ENCODE results near the gene GPC5. TPM values are rescaled to one million over a fixed set of nuclear protein-coding genes. Genes with fewer than 3 reads are reported as not detected.

The GPC5 gene
- total and polyA plus RNA-seq, 4 donors, result 0.51 to 22.4 (median 2.0) TPM

DNA sequence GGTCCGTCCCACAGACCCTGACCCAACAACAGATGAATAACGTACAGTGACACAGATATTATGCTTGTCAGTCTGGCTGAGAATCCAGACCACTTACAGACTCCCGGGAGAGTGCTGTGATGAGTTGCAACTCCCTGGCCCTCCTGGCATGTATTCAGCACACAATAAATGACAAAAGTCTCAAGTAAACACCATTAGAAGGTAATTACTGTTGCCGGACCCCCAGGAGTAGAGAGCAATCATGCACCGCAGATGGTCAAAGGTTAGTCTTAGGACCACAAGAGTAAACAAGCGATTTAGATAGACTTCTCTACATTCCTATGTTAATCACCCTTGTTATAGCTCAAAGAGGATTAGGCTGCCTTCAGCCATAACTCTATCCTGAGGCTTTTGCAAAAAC lies 1101.8 kb downstream of the GPC5 start:
- no peak for DNase-seq (ENCODE audit: low spot score)
- Histone ChIP-seq H3K27me3 (ENCODE audit: control insufficient read depth in 4 of 4, insufficient read depth in 4 of 4, low read length in 3 of 4) (no peaks in the 10 kb centered on the region), H3K4me1 (ENCODE audit: control insufficient read depth in 4 of 4, insufficient read depth in 4 of 4, low read length in 3 of 4) (no peaks in the 10 kb centered on the region), H3K4me3 (ENCODE audit: low read depth in 1 of 3, low read length in 3 of 3) (no peak overlapping the region), H3K27ac (ENCODE audit: low read depth in 1 of 2, low read length in 2 of 2) (no peak overlapping the region), H3K36me3 (ENCODE audit: control insufficient read depth in 4 of 4, insufficient read depth in 3 of 4, low read depth in 1 of 4, low read length in 3 of 4) (no peaks in the 10 kb centered on the region), H3K9ac (ENCODE audit: low read depth in 1 of 2, low read length in 2 of 2) (no peak overlapping the region), H3K9me3 (ENCODE audit: control insufficient read depth in 4 of 4, low read length in 3 of 4) (no peaks in the 10 kb centered on the region)
- TF ChIP-seq TAF1 (conservative IDR thresholded peaks at IDR 0.05) (no peak), HNF4G (IDR thresholded peaks at IDR 0.05) (no peak), RXRA (IDR thresholded peaks at IDR 0.05) (no peak), RAD21 (IDR thresholded peaks at IDR 0.05) (no peak)
- TF ChIP-seq, protein P1, sequence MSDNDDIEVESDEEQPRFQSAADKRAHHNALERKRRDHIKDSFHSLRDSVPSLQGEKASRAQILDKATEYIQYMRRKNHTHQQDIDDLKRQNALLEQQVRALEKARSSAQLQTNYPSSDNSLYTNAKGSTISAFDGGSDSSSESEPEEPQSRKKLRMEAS (IDR thresholded peaks at IDR 0.05), result no peak
- TF ChIP-seq, protein P2, sequence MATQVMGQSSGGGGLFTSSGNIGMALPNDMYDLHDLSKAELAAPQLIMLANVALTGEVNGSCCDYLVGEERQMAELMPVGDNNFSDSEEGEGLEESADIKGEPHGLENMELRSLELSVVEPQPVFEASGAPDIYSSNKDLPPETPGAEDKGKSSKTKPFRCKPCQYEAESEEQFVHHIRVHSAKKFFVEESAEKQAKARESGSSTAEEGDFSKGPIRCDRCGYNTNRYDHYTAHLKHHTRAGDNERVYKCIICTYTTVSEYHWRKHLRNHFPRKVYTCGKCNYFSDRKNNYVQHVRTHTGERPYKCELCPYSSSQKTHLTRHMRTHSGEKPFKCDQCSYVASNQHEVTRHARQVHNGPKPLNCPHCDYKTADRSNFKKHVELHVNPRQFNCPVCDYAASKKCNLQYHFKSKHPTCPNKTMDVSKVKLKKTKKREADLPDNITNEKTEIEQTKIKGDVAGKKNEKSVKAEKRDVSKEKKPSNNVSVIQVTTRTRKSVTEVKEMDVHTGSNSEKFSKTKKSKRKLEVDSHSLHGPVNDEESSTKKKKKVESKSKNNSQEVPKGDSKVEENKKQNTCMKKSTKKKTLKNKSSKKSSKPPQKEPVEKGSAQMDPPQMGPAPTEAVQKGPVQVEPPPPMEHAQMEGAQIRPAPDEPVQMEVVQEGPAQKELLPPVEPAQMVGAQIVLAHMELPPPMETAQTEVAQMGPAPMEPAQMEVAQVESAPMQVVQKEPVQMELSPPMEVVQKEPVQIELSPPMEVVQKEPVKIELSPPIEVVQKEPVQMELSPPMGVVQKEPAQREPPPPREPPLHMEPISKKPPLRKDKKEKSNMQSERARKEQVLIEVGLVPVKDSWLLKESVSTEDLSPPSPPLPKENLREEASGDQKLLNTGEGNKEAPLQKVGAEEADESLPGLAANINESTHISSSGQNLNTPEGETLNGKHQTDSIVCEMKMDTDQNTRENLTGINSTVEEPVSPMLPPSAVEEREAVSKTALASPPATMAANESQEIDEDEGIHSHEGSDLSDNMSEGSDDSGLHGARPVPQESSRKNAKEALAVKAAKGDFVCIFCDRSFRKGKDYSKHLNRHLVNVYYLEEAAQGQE (IDR thresholded peaks at IDR 0.05), result no peak
- TF ChIP-seq, protein P3, sequence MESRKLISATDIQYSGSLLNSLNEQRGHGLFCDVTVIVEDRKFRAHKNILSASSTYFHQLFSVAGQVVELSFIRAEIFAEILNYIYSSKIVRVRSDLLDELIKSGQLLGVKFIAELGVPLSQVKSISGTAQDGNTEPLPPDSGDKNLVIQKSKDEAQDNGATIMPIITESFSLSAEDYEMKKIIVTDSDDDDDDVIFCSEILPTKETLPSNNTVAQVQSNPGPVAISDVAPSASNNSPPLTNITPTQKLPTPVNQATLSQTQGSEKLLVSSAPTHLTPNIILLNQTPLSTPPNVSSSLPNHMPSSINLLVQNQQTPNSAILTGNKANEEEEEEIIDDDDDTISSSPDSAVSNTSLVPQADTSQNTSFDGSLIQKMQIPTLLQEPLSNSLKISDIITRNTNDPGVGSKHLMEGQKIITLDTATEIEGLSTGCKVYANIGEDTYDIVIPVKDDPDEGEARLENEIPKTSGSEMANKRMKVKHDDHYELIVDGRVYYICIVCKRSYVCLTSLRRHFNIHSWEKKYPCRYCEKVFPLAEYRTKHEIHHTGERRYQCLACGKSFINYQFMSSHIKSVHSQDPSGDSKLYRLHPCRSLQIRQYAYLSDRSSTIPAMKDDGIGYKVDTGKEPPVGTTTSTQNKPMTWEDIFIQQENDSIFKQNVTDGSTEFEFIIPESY (IDR thresholded peaks at IDR 0.05), result no peak
- WGBS, result 58% methylated on average over 6 of the region's 6 CpGs

DNA sequence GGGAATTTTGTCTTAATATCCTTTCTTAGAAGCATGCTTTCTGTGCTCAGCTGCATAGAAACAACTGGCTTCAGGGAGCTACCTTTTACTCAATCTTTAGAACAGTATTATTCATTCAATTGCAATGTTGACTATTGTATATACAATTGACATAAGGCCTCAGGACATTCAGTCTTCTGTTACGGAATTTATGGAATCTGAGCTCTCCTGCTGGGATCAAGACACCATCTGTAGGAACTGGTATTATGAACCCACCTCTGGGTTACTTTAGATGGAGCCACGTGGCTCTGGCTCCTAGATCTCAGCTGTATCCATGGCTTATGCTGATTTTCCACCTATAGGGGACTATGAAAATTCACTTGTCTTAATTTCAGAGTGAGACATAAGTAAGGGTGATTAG lies 1112.0 kb downstream of the GPC5 start:
- no peak overlapping the region for H3K4me3 ChIP-seq (ENCODE audit: low read depth in 1 of 3, low read length in 3 of 3)
- no peak overlapping the region for H3K9ac ChIP-seq (ENCODE audit: low read depth in 1 of 2, low read length in 2 of 2)
- no peak for TF ChIP-seq HNF4A (conservative IDR thresholded peaks at IDR 0.05)
- TF ChIP-seq, protein P2 (IDR thresholded peaks at IDR 0.05), result no peak
- no peak for TF ChIP-seq RAD21 (IDR thresholded peaks at IDR 0.05)
- TF ChIP-seq, protein P1 (IDR thresholded peaks at IDR 0.05), result no peak
- TF ChIP-seq, protein P4, sequence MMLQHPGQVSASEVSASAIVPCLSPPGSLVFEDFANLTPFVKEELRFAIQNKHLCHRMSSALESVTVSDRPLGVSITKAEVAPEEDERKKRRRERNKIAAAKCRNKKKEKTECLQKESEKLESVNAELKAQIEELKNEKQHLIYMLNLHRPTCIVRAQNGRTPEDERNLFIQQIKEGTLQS (IDR thresholded peaks at IDR 0.05), result no peak
- TF ChIP-seq, protein P3 (IDR thresholded peaks at IDR 0.05), result no peak
- no peak for TF ChIP-seq YY1 (IDR thresholded peaks at IDR 0.05)
- no peak for TF ChIP-seq SP1 (IDR thresholded peaks at IDR 0.05)
- TF ChIP-seq HNF4G (IDR thresholded peaks at IDR 0.05), result no peak
- TF ChIP-seq RXRA (IDR thresholded peaks at IDR 0.05), result no peak
- TF ChIP-seq, protein P5, sequence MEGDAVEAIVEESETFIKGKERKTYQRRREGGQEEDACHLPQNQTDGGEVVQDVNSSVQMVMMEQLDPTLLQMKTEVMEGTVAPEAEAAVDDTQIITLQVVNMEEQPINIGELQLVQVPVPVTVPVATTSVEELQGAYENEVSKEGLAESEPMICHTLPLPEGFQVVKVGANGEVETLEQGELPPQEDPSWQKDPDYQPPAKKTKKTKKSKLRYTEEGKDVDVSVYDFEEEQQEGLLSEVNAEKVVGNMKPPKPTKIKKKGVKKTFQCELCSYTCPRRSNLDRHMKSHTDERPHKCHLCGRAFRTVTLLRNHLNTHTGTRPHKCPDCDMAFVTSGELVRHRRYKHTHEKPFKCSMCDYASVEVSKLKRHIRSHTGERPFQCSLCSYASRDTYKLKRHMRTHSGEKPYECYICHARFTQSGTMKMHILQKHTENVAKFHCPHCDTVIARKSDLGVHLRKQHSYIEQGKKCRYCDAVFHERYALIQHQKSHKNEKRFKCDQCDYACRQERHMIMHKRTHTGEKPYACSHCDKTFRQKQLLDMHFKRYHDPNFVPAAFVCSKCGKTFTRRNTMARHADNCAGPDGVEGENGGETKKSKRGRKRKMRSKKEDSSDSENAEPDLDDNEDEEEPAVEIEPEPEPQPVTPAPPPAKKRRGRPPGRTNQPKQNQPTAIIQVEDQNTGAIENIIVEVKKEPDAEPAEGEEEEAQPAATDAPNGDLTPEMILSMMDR (IDR thresholded peaks at IDR 0.05; ENCODE audit: low read depth, low read length, missing input control), result no peak
- no peak for TF ChIP-seq NR2F2 (IDR thresholded peaks at IDR 0.05)
- TF ChIP-seq JUND (IDR thresholded peaks at IDR 0.05), result no peak
- no peak for TF ChIP-seq TAF1 (conservative IDR thresholded peaks at IDR 0.05)
- no peak for TF ChIP-seq EGR1 (IDR thresholded peaks at IDR 0.05; ENCODE audit: low read depth in 2 of 2)
- no peak overlapping the region for H3K27ac ChIP-seq (ENCODE audit: low read depth in 1 of 2, low read length in 2 of 2)
- H3K27me3 ChIP-seq (ENCODE audit: control insufficient read depth in 4 of 4, insufficient read depth in 4 of 4, low read length in 3 of 4), result peaks cover 0 to 3% (median 0%) of the 10 kb centered on the region in 4 donors
- no peaks in the 10 kb centered on the region for H3K4me1 ChIP-seq (ENCODE audit: control insufficient read depth in 4 of 4, insufficient read depth in 4 of 4, low read length in 3 of 4)
- no peaks in the 10 kb centered on the region for H3K36me3 ChIP-seq (ENCODE audit: control insufficient read depth in 4 of 4, insufficient read depth in 3 of 4, low read depth in 1 of 4, low read length in 3 of 4)
- DNase-seq (ENCODE audit: low spot score), result no peak
- 72% methylated on average over 2 of the region's 2 CpGs for WGBS
- H3K9me3 ChIP-seq (ENCODE audit: control insufficient read depth in 4 of 4, low read length in 3 of 4), result peaks cover 0 to 2% (median 0%) of the 10 kb centered on the region in 4 donors
